ENCODE data around the gene SMS.

Gene SMS

DNA sequence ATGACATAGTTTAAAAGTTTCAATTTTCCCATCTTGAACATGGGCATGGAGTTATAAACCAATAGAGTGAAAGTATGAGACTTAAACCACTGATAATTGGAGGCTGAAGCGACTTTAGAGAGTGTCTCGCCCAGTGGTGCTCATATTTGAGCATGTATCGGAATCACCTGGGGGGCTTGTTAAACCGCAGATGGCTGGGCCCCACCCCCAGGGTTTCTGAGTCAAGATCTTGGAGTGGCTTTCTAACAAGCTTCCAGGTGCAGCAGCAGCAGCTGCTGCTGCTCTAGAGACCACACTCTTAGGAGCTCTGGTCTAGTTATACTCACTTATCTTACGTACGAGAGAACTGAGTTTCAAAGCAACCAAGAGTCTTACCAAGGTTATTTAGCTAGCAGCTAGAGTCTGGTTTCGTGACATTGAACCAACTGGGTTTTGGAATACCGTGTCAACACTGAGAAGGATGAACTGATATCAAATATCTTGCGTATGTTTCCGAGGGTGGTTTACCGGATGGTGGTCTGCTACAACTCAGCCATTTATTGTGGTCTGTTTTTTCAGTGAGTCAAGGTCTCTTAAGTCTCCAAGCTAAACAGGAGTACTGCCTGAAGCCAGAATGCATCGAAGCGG lies 97.5 kb downstream of the SMS start:
- Histone ChIP-seq H3K36me3 (replicated peaks; ENCODE audit: low read depth, low read length) (no peaks in the 10 kb centered on the region), H4K20me1 (ENCODE audit: insufficient read depth, low read length) (no peaks in the 10 kb centered on the region), H2AFZ (ENCODE audit: low read depth, low read length) (no peak overlapping the region), H3K4me1 (ENCODE audit: low read length) (no peaks in the 10 kb centered on the region), H3K27ac (ENCODE audit: low read length) (no peak overlapping the region), H3K4me3 (ENCODE audit: low read length) (no peak overlapping the region), H3K9me3 (ENCODE audit: insufficient read depth, low read length) (no peaks in the 10 kb centered on the region), H3K27me3 (ENCODE audit: low read depth, low read length) (no peaks in the 10 kb centered on the region), H3K79me2 (ENCODE audit: low read length) (no peaks in the 10 kb centered on the region), H3K4me2 (ENCODE audit: low read length) (no peak overlapping the region), H3K9ac (ENCODE audit: low read length) (no peak overlapping the region)
- TF ChIP-seq, protein P1, sequence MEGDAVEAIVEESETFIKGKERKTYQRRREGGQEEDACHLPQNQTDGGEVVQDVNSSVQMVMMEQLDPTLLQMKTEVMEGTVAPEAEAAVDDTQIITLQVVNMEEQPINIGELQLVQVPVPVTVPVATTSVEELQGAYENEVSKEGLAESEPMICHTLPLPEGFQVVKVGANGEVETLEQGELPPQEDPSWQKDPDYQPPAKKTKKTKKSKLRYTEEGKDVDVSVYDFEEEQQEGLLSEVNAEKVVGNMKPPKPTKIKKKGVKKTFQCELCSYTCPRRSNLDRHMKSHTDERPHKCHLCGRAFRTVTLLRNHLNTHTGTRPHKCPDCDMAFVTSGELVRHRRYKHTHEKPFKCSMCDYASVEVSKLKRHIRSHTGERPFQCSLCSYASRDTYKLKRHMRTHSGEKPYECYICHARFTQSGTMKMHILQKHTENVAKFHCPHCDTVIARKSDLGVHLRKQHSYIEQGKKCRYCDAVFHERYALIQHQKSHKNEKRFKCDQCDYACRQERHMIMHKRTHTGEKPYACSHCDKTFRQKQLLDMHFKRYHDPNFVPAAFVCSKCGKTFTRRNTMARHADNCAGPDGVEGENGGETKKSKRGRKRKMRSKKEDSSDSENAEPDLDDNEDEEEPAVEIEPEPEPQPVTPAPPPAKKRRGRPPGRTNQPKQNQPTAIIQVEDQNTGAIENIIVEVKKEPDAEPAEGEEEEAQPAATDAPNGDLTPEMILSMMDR (IDR thresholded peaks at IDR 0.05; ENCODE audit: low read depth, low read length), result no peak
- TF ChIP-seq EZH2phosphoT487 (IDR thresholded peaks at IDR 0.05; ENCODE audit: low read depth), result no peak

DNA sequence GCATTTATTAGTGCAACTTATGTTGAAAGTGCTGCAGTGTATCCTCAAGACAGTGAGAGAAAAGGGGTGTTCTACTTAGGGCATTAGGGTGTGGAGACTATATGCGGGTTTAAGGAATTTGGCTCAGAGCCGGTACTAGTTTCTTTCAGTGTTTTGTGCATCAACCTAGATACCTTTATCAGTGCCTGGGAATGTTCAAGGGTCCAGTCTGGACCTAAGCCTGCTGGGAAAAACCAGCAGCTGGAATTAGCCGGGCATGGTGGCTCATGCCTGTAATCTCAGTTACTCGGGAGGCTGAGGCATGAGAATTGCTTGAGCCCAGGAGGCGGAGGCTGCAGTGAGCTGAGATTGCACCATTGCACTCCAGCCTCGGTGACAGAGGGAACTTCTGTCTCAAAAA lies 99.0 kb downstream of the SMS start:
- no peak overlapping the region for H3K27ac ChIP-seq (ENCODE audit: low read length)
- no peaks in the 10 kb centered on the region for H3K9me3 ChIP-seq (ENCODE audit: insufficient read depth, low read length)
- no peaks in the 10 kb centered on the region for H3K79me2 ChIP-seq (ENCODE audit: low read length)
- no peak for TF ChIP-seq EZH2phosphoT487 (IDR thresholded peaks at IDR 0.05; ENCODE audit: low read depth)
- TF ChIP-seq, protein P1 (IDR thresholded peaks at IDR 0.05; ENCODE audit: low read depth, low read length), result no peak
- no peak overlapping the region for H3K4me3 ChIP-seq (ENCODE audit: low read length)
- H3K27me3 ChIP-seq (ENCODE audit: low read depth, low read length), result no peaks in the 10 kb centered on the region
- H3K36me3 ChIP-seq (replicated peaks; ENCODE audit: low read depth, low read length), result no peaks in the 10 kb centered on the region
- no peaks in the 10 kb centered on the region for H4K20me1 ChIP-seq (ENCODE audit: insufficient read depth, low read length)
- no peaks in the 10 kb centered on the region for H3K4me1 ChIP-seq (ENCODE audit: low read length)
- H3K4me2 ChIP-seq (ENCODE audit: low read length), result no peak overlapping the region
- H3K9ac ChIP-seq (ENCODE audit: low read length), result no peak overlapping the region
- H2AFZ ChIP-seq (ENCODE audit: low read depth, low read length), result no peak overlapping the region

DNA sequence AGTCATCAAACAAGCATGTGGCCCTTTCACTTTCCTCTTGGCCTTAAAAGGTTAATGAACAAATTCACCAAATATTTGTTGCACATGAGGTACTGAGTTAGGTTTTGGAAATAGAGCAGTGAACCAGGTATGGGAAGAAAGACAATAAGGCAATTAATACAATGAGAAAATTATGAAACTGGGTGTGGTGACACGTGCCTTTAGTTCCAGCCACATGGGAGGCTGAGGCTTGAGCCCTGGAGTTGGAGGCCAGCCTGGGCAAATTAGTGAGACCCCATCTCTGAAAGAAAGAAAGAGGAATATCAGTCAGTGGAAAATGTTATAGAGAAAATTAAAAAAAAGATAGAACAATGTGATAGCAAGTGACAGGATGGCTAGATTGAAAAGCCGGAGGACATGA lies 99.7 kb downstream of the SMS start:
- TF ChIP-seq EZH2phosphoT487 (IDR thresholded peaks at IDR 0.05; ENCODE audit: low read depth), result no peak
- TF ChIP-seq, protein P1 (IDR thresholded peaks at IDR 0.05; ENCODE audit: low read depth, low read length), result no peak
- H3K4me1 ChIP-seq (ENCODE audit: low read length), result no peaks in the 10 kb centered on the region
- no peaks in the 10 kb centered on the region for H3K79me2 ChIP-seq (ENCODE audit: low read length)
- H2AFZ ChIP-seq (ENCODE audit: low read depth, low read length), result no peak overlapping the region
- H3K9ac ChIP-seq (ENCODE audit: low read length), result no peak overlapping the region
- H3K27me3 ChIP-seq (ENCODE audit: low read depth, low read length), result no peaks in the 10 kb centered on the region
- no peaks in the 10 kb centered on the region for H3K36me3 ChIP-seq (replicated peaks; ENCODE audit: low read depth, low read length)
- no peak overlapping the region for H3K4me2 ChIP-seq (ENCODE audit: low read length)
- no peak overlapping the region for H3K4me3 ChIP-seq (ENCODE audit: low read length)
- no peaks in the 10 kb centered on the region for H4K20me1 ChIP-seq (ENCODE audit: insufficient read depth, low read length)
- H3K9me3 ChIP-seq (ENCODE audit: insufficient read depth, low read length), result no peaks in the 10 kb centered on the region
- no peak overlapping the region for H3K27ac ChIP-seq (ENCODE audit: low read length)

DNA sequence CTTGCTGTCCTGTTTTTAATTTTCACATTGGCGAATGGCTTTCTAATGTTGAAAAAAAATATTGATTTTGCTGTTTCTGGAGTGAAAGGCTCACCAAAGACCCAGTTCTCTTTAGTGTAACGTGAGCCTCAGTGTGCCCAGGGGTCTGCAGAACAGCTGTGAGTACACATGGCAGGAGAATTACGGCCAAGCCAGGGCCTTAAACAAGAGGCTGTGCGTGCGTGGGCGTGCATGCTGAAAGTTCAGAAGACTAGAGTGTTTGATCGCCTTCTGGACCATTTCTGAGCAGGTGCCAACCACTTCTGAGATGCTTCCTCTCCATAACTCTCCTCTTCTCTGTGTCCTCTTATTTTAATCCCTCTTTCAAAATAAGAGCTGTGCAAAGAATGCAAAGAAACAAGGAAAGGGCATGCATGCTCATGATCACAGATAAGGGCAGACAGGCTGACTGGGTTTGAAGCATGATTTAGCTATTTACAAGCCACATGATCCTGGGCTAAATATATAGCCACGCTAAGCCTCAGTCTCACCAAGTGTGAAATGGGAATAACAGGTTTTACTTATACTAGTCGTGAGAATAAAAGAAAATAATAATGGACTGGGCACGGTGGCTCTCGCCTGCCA lies 101.5 kb downstream of the SMS start:
- Histone ChIP-seq H2AFZ (ENCODE audit: low read depth, low read length) (no peak overlapping the region), H3K36me3 (replicated peaks; ENCODE audit: low read depth, low read length) (no peaks in the 10 kb centered on the region), H3K79me2 (ENCODE audit: low read length) (no peaks in the 10 kb centered on the region), H4K20me1 (ENCODE audit: insufficient read depth, low read length) (no peaks in the 10 kb centered on the region), H3K9me3 (ENCODE audit: insufficient read depth, low read length) (no peaks in the 10 kb centered on the region), H3K4me2 (ENCODE audit: low read length) (no peak overlapping the region), H3K9ac (ENCODE audit: low read length) (no peak overlapping the region), H3K4me3 (ENCODE audit: low read length) (no peak overlapping the region), H3K4me1 (ENCODE audit: low read length) (no peaks in the 10 kb centered on the region), H3K27ac (ENCODE audit: low read length) (no peak overlapping the region), H3K27me3 (ENCODE audit: low read depth, low read length) (no peaks in the 10 kb centered on the region)
- no peak for TF ChIP-seq EZH2phosphoT487 (IDR thresholded peaks at IDR 0.05; ENCODE audit: low read depth)
- TF ChIP-seq, protein P1 (IDR thresholded peaks at IDR 0.05; ENCODE audit: low read depth, low read length), result no peak

All from OCI-LY3 (cell line).